Colon (tissue), 2 donors: Measurements from ENCODE around the gene COL18A1.
"Not testable (repeated sequence)": the region's sequence is repeated elsewhere in the genome, so short reads cannot be mapped to it uniquely, and the experiment has no call there.

Experiments
- FAIRE-seq: peaks from 2 replicates; lab custom pipeline; 2012; peaks lifted over from hg19 to GRCh38; lab: Jason Lieb, UNC
- donor health status: control.
- donor health status: control.

The COL18A1 gene

GRCh38 chr21:45522381-45522780 is 117.4 kb downstream of the COL18A1 start:
- no peak for FAIRE-seq

GRCh38 chr21:45522986-45523385 is 118.0 kb downstream of the COL18A1 start:
- no peak for FAIRE-seq

GRCh38 chr21:45523411-45524101 is 118.6 kb downstream of the COL18A1 start:
- no peak for FAIRE-seq

GRCh38 chr21:45524756-45525152 is 119.8 kb downstream of the COL18A1 start:
- no peak for FAIRE-seq

GRCh38 chr21:45525153-45525909 is 120.4 kb downstream of the COL18A1 start:
- no peak for FAIRE-seq

- no peak for FAIRE-seq
These were observed 120.9 kb downstream of the COL18A1 start for GRCh38 chr21:45525910-45526306.

GRCh38 chr21:45527151-45527999 is 122.4 kb downstream of the COL18A1 start:
- FAIRE-seq = not testable (repeated sequence)

- no peak for FAIRE-seq
These were observed 123.2 kb downstream of the COL18A1 start for GRCh38 chr21:45528028-45528705.

- no peak for FAIRE-seq
These were observed 124.2 kb downstream of the COL18A1 start for GRCh38 chr21:45528981-45529784.

- no peak for FAIRE-seq
These were observed 124.9 kb downstream of the COL18A1 start for GRCh38 chr21:45529785-45530422.

- FAIRE-seq = no peak
These were observed 125.6 kb downstream of the COL18A1 start for GRCh38 chr21:45530423-45531113.

- not testable (repeated sequence) for FAIRE-seq
These were observed 126.1 kb downstream of the COL18A1 start for GRCh38 chr21:45531114-45531392.

GRCh38 chr21:45531393-45532215 is 126.6 kb downstream of the COL18A1 start:
- no peak for FAIRE-seq

GRCh38 chr21:45532826-45533360 is 127.9 kb downstream of the COL18A1 start:
- no peak for FAIRE-seq

- no peak for FAIRE-seq
These were observed 128.4 kb downstream of the COL18A1 start for GRCh38 chr21:45533361-45533845.

- no peak for FAIRE-seq
These were observed 129.1 kb downstream of the COL18A1 start for GRCh38 chr21:45533846-45534635.

- no peak for FAIRE-seq
These were observed 129.8 kb downstream of the COL18A1 start for GRCh38 chr21:45534636-45535331.
